HuH-7.5 (cell line): ENCODE measurements around the gene B4GALT3.
A peak's percentile ranks its signal among the peaks of the same experiment; 100 is the strongest.
"Not testable (repeated sequence)": the region's sequence is repeated elsewhere in the genome, so short reads cannot be mapped to it uniquely, and the experiment has no call there.

Experiments used
- DNase-seq: peaks from one replicate; pipeline ENCODE4 v3.0.0; 2011; ENCODE audit warnings: low spot score

B4GALT3 gene

GRCh38 chr1:161177112-161177935 lies at the start of gene B4GALT3:
B4GALT3 (minus strand) TSS chr1:161177507; CDS start chr1:161176060, 1,447 bp downstream.
- peak; percentile 92 for DNase-seq

DNA sequence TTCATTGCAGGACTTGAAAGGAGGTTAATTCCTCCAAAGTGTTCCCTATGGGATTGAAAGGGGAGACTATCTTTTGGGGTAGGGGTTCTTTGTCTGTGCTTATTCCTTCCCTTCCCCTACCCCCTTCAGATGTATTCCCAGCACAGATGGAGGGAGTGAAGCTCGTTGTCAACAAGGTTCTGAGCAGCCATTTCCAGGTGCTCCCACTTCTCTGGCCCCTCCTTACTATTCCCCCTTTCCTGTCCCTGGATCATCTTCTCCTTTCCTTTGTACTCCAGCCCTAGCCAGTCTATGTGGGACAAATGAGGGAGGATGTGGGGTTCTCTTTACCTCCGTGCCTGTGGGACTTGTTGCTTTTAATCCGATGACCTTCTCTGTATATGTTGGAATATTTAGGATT lies 49.5 kb upstream of the B4GALT3 start:
- DNase-seq = no peak

GRCh38 chr1:161226320-161226711 lies 49.0 kb upstream of the B4GALT3 start:
- DNase-seq = no peak

DNA sequence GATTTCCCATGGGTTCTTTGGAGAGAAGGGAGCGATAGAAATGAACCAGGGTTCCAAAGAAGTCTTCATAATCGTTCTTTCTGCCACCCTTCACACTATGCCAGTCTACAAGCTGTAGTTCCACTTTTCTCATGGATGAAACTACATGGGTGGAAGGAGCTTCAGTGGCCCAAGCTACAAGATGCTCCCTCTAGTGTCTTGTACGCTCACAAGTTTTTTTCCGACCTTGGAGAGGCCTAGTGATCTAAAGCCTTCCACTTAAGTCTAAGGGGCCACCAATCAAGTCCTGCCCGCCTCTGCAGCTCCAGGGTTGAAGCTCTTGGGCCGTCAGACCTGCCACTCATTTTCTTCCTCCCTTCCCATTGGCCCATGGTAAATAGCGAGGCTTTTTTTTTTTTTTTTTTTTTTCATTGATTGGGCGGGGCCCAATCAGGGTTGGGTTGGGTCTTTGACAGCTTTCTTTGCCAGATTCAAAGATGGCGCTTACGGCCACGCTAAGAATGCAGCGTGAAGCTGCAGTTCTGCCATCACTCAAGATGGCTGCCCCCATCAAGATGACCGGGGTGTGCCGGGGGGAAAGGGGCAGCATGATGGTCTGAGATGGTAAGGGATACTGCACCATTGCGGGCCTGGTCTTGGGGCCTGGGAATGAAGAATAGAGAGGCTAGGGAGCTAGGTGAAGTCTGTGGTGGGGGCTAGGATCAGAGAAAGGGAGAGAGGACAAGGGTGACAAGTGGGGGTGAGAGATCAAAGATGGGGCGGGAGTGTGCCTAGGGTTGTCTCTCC lies 48.4 kb upstream of the B4GALT3 start, which contains the start of gene TOMM40L:
TSS of gene TOMM40L (plus strand) at position 527 of the 786 bp plus-strand sequence. CDS start 430 bp downstream, outside the sequence.
- DNase-seq = peak; percentile 73

GRCh38 chr1:161225178-161225533 lies 47.8 kb upstream of the B4GALT3 start:
- DNase-seq = no peak

DNA sequence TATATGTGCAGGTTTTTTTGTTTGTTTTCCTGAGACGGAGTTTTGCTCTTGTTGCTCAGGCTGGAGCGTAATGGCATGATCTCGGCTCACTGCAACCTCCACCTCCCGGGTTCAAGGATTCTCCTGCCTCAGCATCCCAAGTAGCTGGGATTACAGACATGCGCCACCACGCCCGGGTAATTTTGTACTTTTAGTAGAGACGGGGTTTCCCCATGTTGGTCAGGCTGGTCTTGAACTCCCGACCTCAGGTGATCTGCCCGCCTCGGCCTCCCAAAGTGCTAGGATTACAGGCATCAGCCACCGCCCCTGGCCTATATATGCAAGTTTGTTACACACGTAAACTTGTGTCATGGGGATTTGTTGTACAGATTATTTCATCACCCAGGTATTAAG lies 47.4 kb upstream of the B4GALT3 start:
- DNase-seq = not testable (repeated sequence)

- DNase-seq = peak; percentile 58
These were observed 46.7 kb upstream of the B4GALT3 start for GRCh38 chr1:161223805-161224694.

DNA sequence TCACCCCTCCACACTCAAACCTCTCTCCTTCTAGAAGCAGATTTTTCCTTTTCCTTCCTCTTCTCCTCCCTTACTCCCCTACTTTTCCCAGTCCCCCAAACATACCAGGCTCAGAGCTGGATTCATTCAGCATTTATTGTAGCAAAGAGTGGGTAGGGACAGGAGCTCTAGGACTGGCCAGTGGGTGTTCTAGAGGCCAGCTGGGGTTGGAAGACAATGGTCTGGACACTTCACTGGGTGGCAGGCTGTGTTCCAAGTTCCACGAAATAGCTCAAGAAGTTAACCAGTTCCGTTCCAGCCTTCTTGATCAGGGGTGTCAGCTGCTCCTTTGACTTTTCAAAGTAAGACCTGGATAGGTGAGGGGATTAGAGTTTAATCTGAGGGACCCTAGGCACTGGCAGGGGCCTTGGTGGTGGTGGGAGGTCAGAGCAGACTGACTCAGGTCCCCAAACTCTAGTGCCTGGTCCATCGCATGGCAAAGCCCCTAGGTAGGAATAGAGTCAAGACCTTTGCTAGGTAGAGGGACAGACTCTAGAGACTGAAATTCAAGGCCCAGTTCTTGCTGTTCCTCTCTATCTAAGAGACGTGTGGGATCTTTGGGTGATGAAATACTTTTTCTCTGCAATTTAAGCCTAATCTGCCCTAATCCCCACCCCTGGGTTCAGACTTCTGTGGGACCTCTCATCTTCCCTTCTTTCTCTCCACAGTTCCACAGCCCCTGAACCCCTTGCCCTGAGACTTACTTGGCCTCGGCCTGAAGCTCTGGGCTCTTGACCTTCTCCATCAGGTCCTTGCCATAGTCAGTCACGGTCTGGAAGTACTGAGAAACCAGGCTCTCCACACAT lies 45.1 kb upstream of the B4GALT3 start:
- no peak for DNase-seq

DNA sequence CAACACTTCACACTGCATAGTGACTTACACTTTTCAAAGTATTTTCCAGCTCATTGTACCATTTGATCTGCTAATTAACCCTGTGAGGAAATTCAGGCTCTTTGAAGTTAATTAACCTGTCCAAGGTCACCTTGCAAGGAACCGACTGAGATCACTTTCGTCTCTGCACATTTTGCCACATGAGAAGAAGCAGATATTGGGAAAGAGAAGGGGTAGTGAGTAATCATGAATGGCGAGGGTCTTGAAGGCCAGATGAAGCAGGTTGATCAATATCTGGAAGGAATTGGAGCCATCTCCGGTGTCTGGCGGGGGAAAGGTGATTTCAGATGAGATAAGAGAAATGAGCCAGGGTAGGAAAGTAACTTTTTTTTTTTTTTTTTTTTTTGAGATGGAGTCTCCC lies 42.7 kb upstream of the B4GALT3 start:
- no peak for DNase-seq

DNA sequence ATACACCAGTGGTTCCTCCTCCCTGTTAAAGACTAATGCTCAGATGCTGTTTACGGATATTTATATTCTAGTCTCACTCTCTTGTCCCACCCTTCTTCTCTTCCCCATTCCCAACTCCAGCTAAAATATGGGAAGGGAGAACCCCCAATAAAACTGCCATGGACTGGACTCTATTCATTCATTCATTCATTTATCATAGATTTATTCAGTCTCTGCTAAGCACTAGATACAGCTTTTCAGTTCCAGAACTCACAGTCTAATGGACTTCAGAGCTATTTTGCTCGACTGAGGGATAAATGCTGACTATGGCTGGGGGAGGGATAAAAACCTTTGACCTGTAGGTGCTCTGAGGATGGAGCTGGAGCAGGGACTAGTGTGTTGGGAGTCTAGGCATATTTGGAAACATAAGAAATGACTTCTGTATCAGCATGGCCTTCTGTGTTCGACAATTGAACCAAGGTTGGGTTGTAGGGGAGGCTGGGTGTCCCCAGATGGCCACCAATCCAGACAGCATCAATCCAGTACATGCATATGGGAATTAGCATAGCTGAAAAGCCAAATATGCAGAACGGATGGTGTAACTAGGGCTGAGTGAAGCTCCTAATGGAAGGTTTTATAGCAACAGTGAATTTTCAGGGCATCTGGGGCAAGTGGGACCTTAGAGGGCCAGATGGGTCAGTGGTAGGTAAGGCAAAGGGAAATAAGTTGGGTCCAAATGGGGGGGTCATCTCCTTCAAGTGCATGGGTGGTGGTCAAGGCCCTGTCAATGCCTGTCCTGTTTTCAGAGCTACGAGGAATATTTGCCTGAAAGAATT lies 42.0 kb upstream of the B4GALT3 start:
- DNase-seq = no peak

- no peak for DNase-seq
These were observed 41.2 kb upstream of the B4GALT3 start for GRCh38 chr1:161218301-161219077.

- DNase-seq = no peak
These were observed 40.5 kb upstream of the B4GALT3 start for GRCh38 chr1:161217831-161218230.

DNA sequence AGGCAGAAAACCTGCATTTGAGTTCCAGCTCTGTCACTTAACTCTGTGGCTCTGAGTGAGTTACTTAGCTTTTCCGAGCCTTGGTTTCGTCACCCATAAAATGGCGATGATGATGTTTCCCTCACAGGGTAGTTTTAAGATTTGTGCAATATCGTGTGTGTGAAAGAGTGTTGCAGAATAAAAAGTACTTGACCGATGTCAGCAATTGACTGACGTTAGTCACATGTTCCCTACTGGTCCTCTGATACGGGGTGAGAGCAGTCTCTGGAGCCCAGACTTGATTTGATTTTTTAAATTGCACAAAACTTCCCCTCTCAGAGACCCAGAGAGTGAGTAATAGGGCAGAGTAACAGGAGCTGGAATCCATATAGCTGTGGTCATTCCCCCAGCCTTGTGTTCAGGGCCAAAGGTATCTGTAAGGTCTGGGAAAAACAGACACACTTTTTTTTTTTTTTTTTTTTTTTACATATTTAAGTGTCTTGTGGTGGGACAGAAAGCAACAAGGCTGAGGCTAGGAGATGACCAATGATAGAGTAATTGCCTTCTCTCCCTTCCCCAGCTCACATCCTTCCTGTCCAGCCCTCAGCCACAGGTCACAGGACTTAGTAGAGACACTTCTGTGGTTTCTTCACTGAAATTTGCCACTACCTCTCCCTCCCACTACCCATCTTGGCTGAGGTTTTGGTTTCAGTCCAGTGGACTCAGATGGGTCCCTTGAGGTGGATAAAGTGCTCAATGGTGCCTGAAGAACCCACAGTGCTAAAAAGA lies 39.8 kb upstream of the B4GALT3 start:
- DNase-seq = no peak

DNA sequence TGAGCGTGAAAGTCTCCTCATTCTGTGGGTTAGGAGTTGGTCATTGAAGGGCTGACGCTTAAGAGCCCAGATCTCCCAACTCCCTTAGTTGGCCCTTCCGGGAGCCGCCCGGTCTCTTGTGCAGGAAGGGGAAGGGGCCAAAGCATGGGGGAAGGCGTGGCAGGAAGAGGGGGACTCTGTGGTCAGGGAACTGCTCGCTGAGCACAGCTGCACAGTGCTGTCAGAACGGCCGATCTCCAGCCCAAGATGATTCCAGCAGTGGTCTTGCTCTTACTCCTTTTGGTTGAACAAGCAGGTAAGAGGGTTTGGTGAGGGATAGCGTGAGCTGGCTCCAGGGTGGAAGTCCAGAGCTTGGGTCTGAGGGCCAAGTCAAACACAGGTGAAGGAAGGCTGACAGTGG lies 37.8 kb upstream of the B4GALT3 start, which contains the start of gene FCER1G:
TSS of gene FCER1G (plus strand) at position 220 of the 400 bp plus-strand sequence. CDS start at position 247, 27 bp downstream.
- no peak for DNase-seq

GRCh38 chr1:161214369-161214768 lies 37.1 kb upstream of the B4GALT3 start:
- no peak for DNase-seq

- DNase-seq = peak; percentile 67
These were observed 32.6 kb upstream of the B4GALT3 start for GRCh38 chr1:161209790-161210409.

DNA sequence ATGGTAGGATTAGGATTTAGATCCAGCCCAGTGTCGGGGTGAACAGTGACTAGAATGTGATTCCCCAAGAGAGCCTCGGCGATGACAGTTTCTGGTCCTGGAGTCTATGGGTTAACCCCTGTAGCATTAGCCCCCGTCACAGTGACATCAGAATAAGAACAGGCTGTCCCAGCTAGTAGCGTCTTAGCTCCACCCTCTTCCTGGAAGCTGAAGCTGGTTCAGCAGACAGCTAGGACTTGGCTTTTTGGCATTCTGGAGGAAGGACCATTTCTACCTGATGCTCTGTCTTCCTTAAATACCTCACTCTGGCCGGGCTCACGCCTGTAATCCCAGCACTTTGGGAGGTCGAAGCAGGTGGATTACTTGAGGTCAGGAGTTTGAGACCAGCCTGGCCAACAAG lies 29.9 kb upstream of the B4GALT3 start:
- no peak for DNase-seq
